Glutamatergic neuron (in vitro differentiated cells): Measurements from ENCODE around the gene C9orf72. TPM values are rescaled to one million over a fixed set of nuclear protein-coding genes. Genes with fewer than 3 reads are reported as not detected.
"Not testable (repeated sequence)": the region's sequence is repeated elsewhere in the genome, so short reads cannot be mapped to it uniquely, and the experiment has no call there.

Experiments
- DNase-seq: peaks from one replicate; pipeline ENCODE4 v3.0.0; 2022
- H3K27ac Mint-ChIP-seq: one replicate; pipeline ENCODE4 v1.8.0; 2020; ENCODE audit warnings: mild to moderate bottlenecking, mixed read lengths, inconsistent platforms; ENCODE audit not compliant: unreplicated experiment
- H3K27me3 Mint-ChIP-seq: one replicate; pipeline ENCODE4 v1.8.0; 2020; ENCODE audit warnings: mild to moderate bottlenecking, moderate library complexity, mixed read lengths, inconsistent platforms; ENCODE audit not compliant: unreplicated experiment
- H3K36me3 Mint-ChIP-seq: one replicate; pipeline ENCODE4 v1.8.0; 2020; ENCODE audit warnings: mild to moderate bottlenecking, mixed read lengths, inconsistent platforms; ENCODE audit not compliant: unreplicated experiment
- H3K4me1 Mint-ChIP-seq: one replicate; pipeline ENCODE4 v1.8.0; 2020; ENCODE audit warnings: mild to moderate bottlenecking, low read depth, mixed read lengths, inconsistent platforms; ENCODE audit not compliant: unreplicated experiment
- H3K4me3 Mint-ChIP-seq: one replicate; pipeline ENCODE4 v1.8.0; 2020; ENCODE audit warnings: mild to moderate bottlenecking, mixed read lengths, inconsistent platforms; ENCODE audit not compliant: unreplicated experiment
- H3K9me3 Mint-ChIP-seq: one replicate; pipeline ENCODE4 v1.8.0; 2020; ENCODE audit warnings: mild to moderate bottlenecking, moderate library complexity, mixed read lengths, inconsistent platforms; ENCODE audit not compliant: unreplicated experiment
- long read RNA-seq: library from polyadenylated mRNA; unstranded; transcript quantifications from one replicate; pipeline ENCODE4 v2.0.0, GENCODE V29; 2020; ENCODE audit not compliant: unreplicated experiment
- total RNA-seq: library from RNA; stranded (reverse); fragmentation: NEBNext Ultra II Directional; extraction: Animal tissue kit (Norgen Biotek cat#: 25700); gene quantifications from one replicate; pipeline ENCODE4 v1.2.1, GENCODE V29; 2021; ENCODE audit not compliant: unreplicated experiment
- TF ChIP-seq, protein P1 (sequence below): fragments of 200-600 bp; sonication (generic); IDR thresholded peaks from one replicate; pipeline ENCODE4 v1.5.0; 2021; ENCODE audit not compliant: partially characterized antibody, unreplicated experiment

Gene C9orf72
- 53.9 TPM for total RNA-seq
- long read RNA-seq, transcript C9orf72-203 (11 exons, 3,200 nt), result major isoform, 6 of 11 reads
- long read RNA-seq, partial matches to known transcripts, result 5 of 11 reads
- long read RNA-seq, other reads (novel, unspliced or antisense), result 0 of 11 reads

GRCh38 chr9:27572918-27573633, at the start of gene C9orf72:
Gene C9orf72, minus strand, starts transcription at chr9:27573481. Its CDS starts 6,361 bp downstream, at chr9:27567120.
- Mint-ChIP-seq H3K36me3 (peaks cover 3% of the 10 kb centered on the region), H3K27ac (peak within 1 kb of the TSS; percentile 98), H3K4me1 (peaks cover 11% of the 10 kb centered on the region), H3K9me3 (peaks cover 10% of the 10 kb centered on the region), H3K4me3 (peak within 1 kb of the TSS; percentile 99), H3K27me3 (peaks cover 14% of the 10 kb centered on the region)
- TF ChIP-seq, protein P1, sequence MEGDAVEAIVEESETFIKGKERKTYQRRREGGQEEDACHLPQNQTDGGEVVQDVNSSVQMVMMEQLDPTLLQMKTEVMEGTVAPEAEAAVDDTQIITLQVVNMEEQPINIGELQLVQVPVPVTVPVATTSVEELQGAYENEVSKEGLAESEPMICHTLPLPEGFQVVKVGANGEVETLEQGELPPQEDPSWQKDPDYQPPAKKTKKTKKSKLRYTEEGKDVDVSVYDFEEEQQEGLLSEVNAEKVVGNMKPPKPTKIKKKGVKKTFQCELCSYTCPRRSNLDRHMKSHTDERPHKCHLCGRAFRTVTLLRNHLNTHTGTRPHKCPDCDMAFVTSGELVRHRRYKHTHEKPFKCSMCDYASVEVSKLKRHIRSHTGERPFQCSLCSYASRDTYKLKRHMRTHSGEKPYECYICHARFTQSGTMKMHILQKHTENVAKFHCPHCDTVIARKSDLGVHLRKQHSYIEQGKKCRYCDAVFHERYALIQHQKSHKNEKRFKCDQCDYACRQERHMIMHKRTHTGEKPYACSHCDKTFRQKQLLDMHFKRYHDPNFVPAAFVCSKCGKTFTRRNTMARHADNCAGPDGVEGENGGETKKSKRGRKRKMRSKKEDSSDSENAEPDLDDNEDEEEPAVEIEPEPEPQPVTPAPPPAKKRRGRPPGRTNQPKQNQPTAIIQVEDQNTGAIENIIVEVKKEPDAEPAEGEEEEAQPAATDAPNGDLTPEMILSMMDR, result no peak
- DNase-seq, result peak; percentile 85

DNA sequence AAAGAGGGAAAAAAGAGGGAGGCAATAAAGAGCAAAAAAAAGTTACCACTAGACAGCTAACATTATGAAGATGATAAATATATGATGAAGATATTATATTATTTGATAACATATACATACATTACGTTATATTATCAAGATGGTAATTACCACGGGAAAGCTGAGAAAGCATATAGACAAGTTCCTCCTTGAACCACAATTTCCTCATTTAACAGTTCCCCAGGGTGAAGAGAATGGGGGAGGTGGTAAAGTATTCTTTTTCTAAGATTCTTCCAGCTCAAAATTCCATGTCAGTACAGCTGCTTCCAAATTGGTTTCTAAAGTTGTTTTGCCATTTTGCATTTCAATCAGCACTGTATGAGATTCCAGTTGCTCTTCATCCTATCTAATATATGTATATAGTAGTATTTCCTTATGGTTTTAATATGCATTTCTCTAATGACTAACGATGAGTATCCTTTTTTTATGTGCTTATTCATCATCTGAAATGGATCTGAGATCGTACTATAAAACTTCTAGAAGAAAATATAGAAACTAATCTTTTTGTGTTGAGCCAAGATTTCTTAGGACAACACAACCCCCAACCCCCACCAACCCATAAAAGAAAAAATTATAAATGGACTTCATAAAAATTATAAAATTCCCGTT, 49.5 kb upstream of the C9orf72 start:
- Mint-ChIP-seq H3K27ac (no peak overlapping the region), H3K27me3 (no peaks in the 10 kb centered on the region), H3K4me1 (peaks cover 8% of the 10 kb centered on the region), H3K36me3 (no peaks in the 10 kb centered on the region), H3K4me3 (no peak overlapping the region), H3K9me3 (no peaks in the 10 kb centered on the region)
- DNase-seq, result no peak
- TF ChIP-seq, protein P1, result no peak

- no peak overlapping the region for H3K27ac Mint-ChIP-seq
- TF ChIP-seq, protein P1, result no peak
- H3K36me3 Mint-ChIP-seq, result no peaks in the 10 kb centered on the region
- DNase-seq, result no peak
- H3K4me3 Mint-ChIP-seq, result no peak overlapping the region
- H3K9me3 Mint-ChIP-seq, result no peaks in the 10 kb centered on the region
- no peaks in the 10 kb centered on the region for H3K27me3 Mint-ChIP-seq
- H3K4me1 Mint-ChIP-seq, result peaks cover 6% of the 10 kb centered on the region
Measured at GRCh38 chr9:27619743-27620142, 46.5 kb upstream of the C9orf72 start.

GRCh38 chr9:27618066-27618465, 44.8 kb upstream of the C9orf72 start:
- peaks cover 6% of the 10 kb centered on the region for H3K4me1 Mint-ChIP-seq
- no peaks in the 10 kb centered on the region for H3K27me3 Mint-ChIP-seq
- peaks cover 2% of the 10 kb centered on the region for H3K9me3 Mint-ChIP-seq
- no peak for DNase-seq
- TF ChIP-seq, protein P1, result no peak
- no peak overlapping the region for H3K27ac Mint-ChIP-seq
- no peaks in the 10 kb centered on the region for H3K36me3 Mint-ChIP-seq
- no peak overlapping the region for H3K4me3 Mint-ChIP-seq

GRCh38 chr9:27614551-27614950, 41.3 kb upstream of the C9orf72 start:
- Mint-ChIP-seq H3K36me3 (peaks cover under 1% of the 10 kb centered on the region), H3K27me3 (no peaks in the 10 kb centered on the region), H3K4me3 (no peak overlapping the region), H3K9me3 (peaks cover 2% of the 10 kb centered on the region), H3K4me1 (peaks cover 2% of the 10 kb centered on the region), H3K27ac (no peak overlapping the region)
- TF ChIP-seq, protein P1, result no peak
- DNase-seq, result no peak

- not testable (repeated sequence) for H3K36me3 Mint-ChIP-seq, H3K27ac Mint-ChIP-seq, H3K9me3 Mint-ChIP-seq, DNase-seq, H3K4me1 Mint-ChIP-seq, H3K4me3 Mint-ChIP-seq, H3K27me3 Mint-ChIP-seq
Measured at GRCh38 chr9:27612036-27612435, 38.8 kb upstream of the C9orf72 start.
